ENCODE results near the gene LRIT2. TPM values are rescaled to one million over a fixed set of nuclear protein-coding genes. Genes with fewer than 3 reads are reported as not detected.

The LRIT2 gene
- total RNA-seq, 1 experiment from 2014 or later, result not detected

DNA sequence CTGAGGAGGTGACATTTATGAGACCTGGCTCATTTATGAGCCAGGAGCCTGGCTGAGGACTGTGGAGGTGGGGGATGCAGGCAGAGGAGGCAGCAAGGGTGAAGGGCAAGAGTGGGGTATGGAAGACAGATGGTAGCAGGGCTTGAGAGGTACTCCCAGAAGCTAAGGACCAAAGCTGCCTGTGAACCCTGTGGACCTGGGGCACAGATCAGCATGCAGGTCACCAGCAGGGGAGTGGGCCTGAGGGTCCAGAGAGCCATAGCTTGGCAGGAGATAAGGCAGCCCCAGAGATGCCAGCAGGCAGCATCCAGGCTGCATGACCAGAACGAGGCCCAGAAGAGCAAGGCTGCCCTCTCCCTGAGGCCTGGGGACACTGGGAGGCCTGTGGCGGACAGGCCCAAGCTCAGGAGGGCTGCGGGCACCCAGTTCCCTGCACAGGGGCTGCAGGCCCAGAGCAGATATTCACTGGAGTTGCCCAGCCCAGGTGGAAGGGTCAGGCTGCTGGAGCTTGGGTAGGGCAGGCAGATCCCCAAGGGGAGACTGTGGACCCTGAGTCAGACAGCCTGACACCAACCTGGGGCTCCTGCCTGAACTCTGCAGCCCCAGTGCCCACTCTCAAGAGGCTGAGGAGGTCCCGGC, 48.4 kb downstream of the LRIT2 start:
- Histone ChIP-seq H2BK120ac (ENCODE audit: low read depth, low read length, poor library complexity, severe bottlenecking) (no peak overlapping the region), H3K23me2 (ENCODE audit: insufficient read length, low read depth, low read length, poor library complexity, severe bottlenecking) (no peaks in the 10 kb centered on the region), H2AK5ac (ENCODE audit: insufficient read length, low read length) (no peak overlapping the region), H4K20me1 (ENCODE audit: control insufficient read depth, insufficient read depth, insufficient read length) (no peaks in the 10 kb centered on the region), H2AFZ (ENCODE audit: low read length) (no peak overlapping the region), H2BK15ac (ENCODE audit: low read depth, low read length) (no peak overlapping the region), H3K79me1 (ENCODE audit: insufficient read depth, low read depth, low read length, poor library complexity, severe bottlenecking) (no peaks in the 10 kb centered on the region), H3K79me2 (ENCODE audit: insufficient read depth, low read length) (no peaks in the 10 kb centered on the region), H3K18ac (ENCODE audit: insufficient read length, low read depth, low read length) (no peak overlapping the region), H2BK5ac (ENCODE audit: insufficient read length, low read length) (no peak overlapping the region), H3K23ac (ENCODE audit: insufficient read length, low read depth, low read length) (no peak overlapping the region), H3T11ph (ENCODE audit: low read length) (no peak overlapping the region), H4K5ac (ENCODE audit: insufficient read length, low read depth, low read length) (no peak overlapping the region), H2BK12ac (ENCODE audit: insufficient read length, low read depth, low read length) (no peak overlapping the region), H4K8ac (replicated peaks; ENCODE audit: insufficient read length, low read depth, low read length) (no peak overlapping the region), H2BK20ac (ENCODE audit: low read depth, low read length, poor library complexity, severe bottlenecking) (no peak overlapping the region), H3K4me2 (ENCODE audit: insufficient read depth, insufficient read length, low read length) (no peak overlapping the region), H3K9ac (ENCODE audit: extremely low read depth, insufficient read length, low read length) (no peak overlapping the region), H3K9me3 (ENCODE audit: control insufficient read depth, low read depth, low read length) (no peaks in the 10 kb centered on the region), H3K27ac (ENCODE audit: insufficient read length, low read depth, low read length) (no peak overlapping the region), H3K56ac (ENCODE audit: insufficient read length, low read depth, low read length) (no peak overlapping the region), H4K91ac (ENCODE audit: insufficient read length, low read depth, low read length) (no peak overlapping the region), H3K4me1 (ENCODE audit: insufficient read depth, low read length) (peaks cover 3% of the 10 kb centered on the region; the same call in 1 of the 2 replicates), H3K4ac (ENCODE audit: low read depth, low read length) (no peak overlapping the region), H3K14ac (ENCODE audit: insufficient read depth, low read length) (no peak overlapping the region), H3K27me3 (ENCODE audit: insufficient read depth, low read length) (no peaks in the 10 kb centered on the region; the same call in 1 of the 2 replicates)
- Mint-ChIP-seq H3K9me3 (peaks cover 7 to 10% of the 10 kb centered on the region in 2 experiments; a peak in 4 of 5 replicates), H3K27me3 (ENCODE audit: low read depth) (peaks cover 3% of the 10 kb centered on the region), H3K4me3 (no peak overlapping the region), H3K4me1 (no peaks in the 10 kb centered on the region), H3K27ac (peak overlapping the region in 1 of 3 experiments; percentile 30; a peak in 2 of 7 replicates), H3K36me3 (ENCODE audit: insufficient read depth in 1 of 3, low read depth in 3 of 3) (peaks cover 0 to 8% (median 3%) of the 10 kb centered on the region in 3 experiments; a peak in 4 of 7 replicates)
- peak; percentile 26 for DNase-seq
- TF ChIP-seq, protein P1, sequence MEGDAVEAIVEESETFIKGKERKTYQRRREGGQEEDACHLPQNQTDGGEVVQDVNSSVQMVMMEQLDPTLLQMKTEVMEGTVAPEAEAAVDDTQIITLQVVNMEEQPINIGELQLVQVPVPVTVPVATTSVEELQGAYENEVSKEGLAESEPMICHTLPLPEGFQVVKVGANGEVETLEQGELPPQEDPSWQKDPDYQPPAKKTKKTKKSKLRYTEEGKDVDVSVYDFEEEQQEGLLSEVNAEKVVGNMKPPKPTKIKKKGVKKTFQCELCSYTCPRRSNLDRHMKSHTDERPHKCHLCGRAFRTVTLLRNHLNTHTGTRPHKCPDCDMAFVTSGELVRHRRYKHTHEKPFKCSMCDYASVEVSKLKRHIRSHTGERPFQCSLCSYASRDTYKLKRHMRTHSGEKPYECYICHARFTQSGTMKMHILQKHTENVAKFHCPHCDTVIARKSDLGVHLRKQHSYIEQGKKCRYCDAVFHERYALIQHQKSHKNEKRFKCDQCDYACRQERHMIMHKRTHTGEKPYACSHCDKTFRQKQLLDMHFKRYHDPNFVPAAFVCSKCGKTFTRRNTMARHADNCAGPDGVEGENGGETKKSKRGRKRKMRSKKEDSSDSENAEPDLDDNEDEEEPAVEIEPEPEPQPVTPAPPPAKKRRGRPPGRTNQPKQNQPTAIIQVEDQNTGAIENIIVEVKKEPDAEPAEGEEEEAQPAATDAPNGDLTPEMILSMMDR (conservative IDR thresholded peaks at IDR 0.05), result no peak
- no CpG with 5 or more reads among the region's 4 CpGs for WGBS (ENCODE audit: extremely low coverage, insufficient read length, low lambda C conversion rate)

All from H9 (cell line).